H9 (cell line): ENCODE data around the gene AP1G2. TPM values are rescaled to one million over a fixed set of nuclear protein-coding genes. Genes with fewer than 3 reads are reported as not detected.
"Not testable (repeated sequence)": the region's sequence is repeated elsewhere in the genome, so short reads cannot be mapped to it uniquely, and the experiment has no call there.

Source experiments
- DNase-seq: peaks from one replicate; pipeline ENCODE4 v3.0.0-alpha.2; 2017
- H2AFZ ChIP-seq: one replicate; pipeline ENCODE4 v1.6.1; 2013; ENCODE audit warnings: mild to moderate bottlenecking, low read length, control low read depth, moderate library complexity
- H2AK5ac ChIP-seq: 2 replicates; pipeline ENCODE4 v1.6.1; 2013; ENCODE audit warnings: low read length, control low read depth, mixed read lengths; ENCODE audit not compliant: insufficient read length
- H2BK120ac ChIP-seq: one replicate; pipeline ENCODE4 v1.6.1; 2013; ENCODE audit warnings: low read depth, mild to moderate bottlenecking, low read length, control low read depth, inconsistent platforms; ENCODE audit not compliant: poor library complexity, severe bottlenecking
- H2BK12ac ChIP-seq: 2 replicates; pipeline ENCODE4 v1.6.1; 2013; ENCODE audit warnings: low read length, control low read depth, mixed read lengths, low read depth; ENCODE audit not compliant: insufficient read length
- H2BK15ac ChIP-seq: 2 replicates; pipeline ENCODE4 v1.6.1; 2013; ENCODE audit warnings: low read depth, low read length, control low read depth
- H2BK20ac ChIP-seq: one replicate; pipeline ENCODE4 v1.6.1; 2013; ENCODE audit warnings: low read depth, mild to moderate bottlenecking, low read length, control low read depth, inconsistent platforms; ENCODE audit not compliant: poor library complexity, severe bottlenecking
- H2BK5ac ChIP-seq: 2 replicates; pipeline ENCODE4 v1.6.1; 2013; ENCODE audit warnings: low read length, control low read depth, mixed read lengths; ENCODE audit not compliant: insufficient read length
- H3K14ac ChIP-seq: 2 replicates; pipeline ENCODE4 v1.6.1; 2013; ENCODE audit warnings: low read length, control low read depth; ENCODE audit not compliant: insufficient read depth
- H3K18ac ChIP-seq: 2 replicates; pipeline ENCODE4 v1.6.1; 2013; ENCODE audit warnings: low read depth, mild to moderate bottlenecking, mixed read lengths, low read length, control low read depth; ENCODE audit not compliant: insufficient read length
- H3K23ac ChIP-seq: 2 replicates; pipeline ENCODE4 v1.6.1; 2013; ENCODE audit warnings: low read length, control low read depth, mixed read lengths, low read depth; ENCODE audit not compliant: insufficient read length
- H3K23me2 ChIP-seq: 2 replicates; pipeline ENCODE4 v1.6.1; 2013; ENCODE audit warnings: low read depth, mild to moderate bottlenecking, mixed read lengths, low read length, control low read depth; ENCODE audit not compliant: insufficient read length, poor library complexity, severe bottlenecking
- H3K27ac ChIP-seq: 2 replicates; pipeline ENCODE4 v1.5.1; 2013; ENCODE audit warnings: low read length, control low read depth, mixed read lengths, low read depth; ENCODE audit not compliant: insufficient read length
- H3K27me3 ChIP-seq: 2 replicates; pipeline ENCODE4 v1.6.1; 2013; ENCODE audit warnings: low read length, control low read depth, inconsistent platforms; ENCODE audit not compliant: insufficient read depth
- H3K4ac ChIP-seq: 2 replicates; pipeline ENCODE4 v1.6.1; 2013; ENCODE audit warnings: low read depth, mild to moderate bottlenecking, control low read depth, inconsistent platforms, low read length, moderate library complexity
- H3K4me1 ChIP-seq: 2 replicates; pipeline ENCODE4 v1.6.1; 2013; ENCODE audit warnings: low read length, control low read depth, inconsistent platforms; ENCODE audit not compliant: insufficient read depth
- H3K4me2 ChIP-seq: 2 replicates; pipeline ENCODE4 v1.6.1; 2013; ENCODE audit warnings: low read length, control low read depth, mixed read lengths; ENCODE audit not compliant: insufficient read length, insufficient read depth
- H3K56ac ChIP-seq: 2 replicates; pipeline ENCODE4 v1.6.1; 2013; ENCODE audit warnings: low read depth, mild to moderate bottlenecking, mixed read lengths, low read length, control low read depth; ENCODE audit not compliant: insufficient read length
- H3K79me1 ChIP-seq: 2 replicates; pipeline ENCODE4 v1.6.1; 2013; ENCODE audit warnings: low read depth, mild to moderate bottlenecking, moderate library complexity, low read length, control low read depth, inconsistent platforms; ENCODE audit not compliant: insufficient read depth, poor library complexity, severe bottlenecking
- H3K79me2 ChIP-seq: 2 replicates; pipeline ENCODE4 v1.6.1; 2013; ENCODE audit warnings: low read length, control low read depth, inconsistent platforms; ENCODE audit not compliant: insufficient read depth
- H3K9ac ChIP-seq: 2 replicates; pipeline ENCODE4 v1.6.1; 2013; ENCODE audit warnings: low read length, control low read depth, mixed read lengths; ENCODE audit not compliant: insufficient read length; ENCODE audit errors: extremely low read depth
- H3K9me3 ChIP-seq: one replicate; pipeline ENCODE4 v1.6.1; 2013; ENCODE audit warnings: low read depth, low read length, inconsistent platforms; ENCODE audit not compliant: control insufficient read depth
- H3T11ph ChIP-seq: one replicate; pipeline ENCODE4 v1.6.1; 2013; ENCODE audit warnings: mild to moderate bottlenecking, low read length, control low read depth, inconsistent platforms
- H4K20me1 ChIP-seq: one replicate; pipeline ENCODE4 v1.6.1; 2013; ENCODE audit not compliant: control insufficient read depth, insufficient read length, insufficient read depth
- H4K5ac ChIP-seq: 2 replicates; pipeline ENCODE4 v1.6.1; 2013; ENCODE audit warnings: low read depth, mild to moderate bottlenecking, mixed read lengths, low read length, control low read depth; ENCODE audit not compliant: insufficient read length
- H4K8ac ChIP-seq: replicated peaks from 2 replicates; pipeline ENCODE4 v1.6.1; 2013; ENCODE audit warnings: low read length, control low read depth, mixed read lengths, low read depth; ENCODE audit not compliant: insufficient read length
- H4K91ac ChIP-seq: 2 replicates; pipeline ENCODE4 v1.6.1; 2013; ENCODE audit warnings: low read depth, mild to moderate bottlenecking, moderate library complexity, mixed read lengths, low read length, control low read depth; ENCODE audit not compliant: insufficient read length
- H3K27ac Mint-ChIP-seq, 3 experiments: 2 replicates in 2 of 3; 3 replicates in 1 of 3; pipeline ENCODE4 v1.8.0; 2020 to 2021; ENCODE audit warnings: mixed read lengths in 3 of 3, mild to moderate bottlenecking in 1 of 3, moderate library complexity in 1 of 3
- H3K27me3 Mint-ChIP-seq: 2 replicates; pipeline ENCODE4 v1.8.0; 2021; ENCODE audit warnings: low read depth, mild to moderate bottlenecking, moderate library complexity, mixed read lengths
- H3K36me3 Mint-ChIP-seq, 3 experiments: 2 replicates in 2 of 3; 3 replicates in 1 of 3; pipeline ENCODE4 v1.8.0; 2020 to 2021; ENCODE audit warnings: low read depth in 3 of 3, mixed read lengths in 3 of 3; ENCODE audit not compliant: insufficient read depth in 1 of 3
- H3K4me1 Mint-ChIP-seq, 2 experiments: 2 replicates each; pipeline ENCODE4 v1.8.0; 2020; ENCODE audit warnings: mixed read lengths in 2 of 2
- H3K4me3 Mint-ChIP-seq, 2 experiments: 2 replicates in 1 of 2; 3 replicates in 1 of 2; pipeline ENCODE4 v1.8.0; 2020 to 2021; ENCODE audit warnings: mild to moderate bottlenecking in 2 of 2, mixed read lengths in 2 of 2, moderate library complexity in 1 of 2
- H3K9me3 Mint-ChIP-seq, 2 experiments: 2 replicates in 1 of 2; 3 replicates in 1 of 2; pipeline ENCODE4 v1.8.0; 2020; ENCODE audit warnings: mild to moderate bottlenecking in 2 of 2, mixed read lengths in 2 of 2, moderate library complexity in 1 of 2
- WGBS: extraction: QIAGEN DNeasy Blood & Tissue Kit; methylation state at CpG from one replicate; pipeline ENCODE4 v1.1.7; 2013; ENCODE audit warnings: missing lambda C conversion rate, low lambda C conversion rate, mixed read lengths; ENCODE audit not compliant: insufficient read length; ENCODE audit errors: extremely low coverage; 5-methylcytosine and 5-hydroxymethylcytosine counted together
- total RNA-seq: library from RNA; stranded (reverse); gene quantifications from 2 replicates; pipeline ENCODE4 v1.2.1, GENCODE V29; 2021

AP1G2 gene
- total RNA-seq, 1 experiment from 2014 or later: 107 TPM

- not testable (repeated sequence) for H3K4me1 ChIP-seq
- WGBS: no CpG with 5 or more reads among the region's 25 CpGs
- H3K9me3 Mint-ChIP-seq: peaks cover 3 to 12% of the 10 kb centered on the region in 2 experiments; a peak in 4 of 5 replicates
Observed at GRCh38 chr14:23583761-23584526, 16.4 kb upstream of the AP1G2 start.

More at GRCh38 chr14:23583761-23584526, 16.4 kb upstream of the AP1G2 start:
- not testable (repeated sequence) for H3K18ac ChIP-seq, H2BK15ac ChIP-seq, H3K79me1 ChIP-seq, H3K9me3 ChIP-seq, H3K27ac Mint-ChIP-seq, H2BK20ac ChIP-seq, H3K4me3 Mint-ChIP-seq, H2AFZ ChIP-seq, H3K56ac ChIP-seq, H3K36me3 Mint-ChIP-seq, H2BK12ac ChIP-seq, H3K27me3 ChIP-seq, H3T11ph ChIP-seq, H3K23ac ChIP-seq, H3K23me2 ChIP-seq, H3K9ac ChIP-seq, H3K14ac ChIP-seq, H2BK5ac ChIP-seq, H3K4me2 ChIP-seq, H4K8ac ChIP-seq, H2AK5ac ChIP-seq, H3K79me2 ChIP-seq, H3K4ac ChIP-seq, H4K20me1 ChIP-seq, H3K27ac ChIP-seq, DNase-seq, H4K5ac ChIP-seq, H2BK120ac ChIP-seq, H4K91ac ChIP-seq
- Mint-ChIP-seq H3K4me1 (peaks cover 7 to 23% of the 10 kb centered on the region in 2 experiments; a peak in 3 of 4 replicates), H3K27me3 (peaks cover 43% of the 10 kb centered on the region)
